Lower leg skin (tissue), 4 donors: Measurements from ENCODE around the gene PPP2R2B. TPM values are rescaled to one million over a fixed set of nuclear protein-coding genes. Genes with fewer than 3 reads are reported as not detected.

ENCODE experiments used
- DNase-seq, 2 donors: peaks; one replicate each; pipeline ENCODE4 v3.0.0-alpha.2; 2019; ENCODE audit warnings: low spot score in 2 of 2
- H3K4me3 ChIP-seq: fragments of 200-600 bp; sonication (generic); 2 replicates; pipeline ENCODE4 v1.5.1; 2017; ENCODE audit warnings: mild to moderate bottlenecking, low read depth; ENCODE audit not compliant: poor library complexity, severe bottlenecking
- POLR2A ChIP-seq, 2 donors: fragments of 450-650 bp; IDR thresholded peaks; one replicate each; pipeline ENCODE4 v1.6.1; 2016 to 2017; ENCODE audit warnings: antibody characterized with exemption in 2 of 2, mild to moderate bottlenecking in 1 of 2, moderate library complexity in 1 of 2
- WGBS, 2 donors: methylation state at CpG; one replicate each; pipeline ENCODE4 v1.1.5; 2018; 5-methylcytosine and 5-hydroxymethylcytosine counted together
- intact Hi-C: fragments of 100-400 bp; cut with DNase I; formaldehyde crosslinking; loops from one replicate; pipeline ENCODE4 v1.15.0; 2023; ENCODE audit warnings: low total_unique reads
- total RNA-seq, 4 donors: library from RNA; depleted of rRNA; stranded (reverse); fragments of >200 nt; gene quantifications; one replicate each; pipeline ENCODE4 v1.1.0, GENCODE V29; 2016
- TF ChIP-seq, protein P1 (sequence below), 3 donors: fragments of 450-650 bp; IDR thresholded peaks; one replicate each; pipeline ENCODE4 v1.5.1; 2016; ENCODE audit warnings: antibody characterized with exemption in 3 of 3, mild to moderate bottlenecking in 3 of 3, moderate library complexity in 2 of 3

Gene PPP2R2B
- total RNA-seq, 4 donors from 2014 or later = 3.7 to 8.4 (median 4.5) TPM

DNA sequence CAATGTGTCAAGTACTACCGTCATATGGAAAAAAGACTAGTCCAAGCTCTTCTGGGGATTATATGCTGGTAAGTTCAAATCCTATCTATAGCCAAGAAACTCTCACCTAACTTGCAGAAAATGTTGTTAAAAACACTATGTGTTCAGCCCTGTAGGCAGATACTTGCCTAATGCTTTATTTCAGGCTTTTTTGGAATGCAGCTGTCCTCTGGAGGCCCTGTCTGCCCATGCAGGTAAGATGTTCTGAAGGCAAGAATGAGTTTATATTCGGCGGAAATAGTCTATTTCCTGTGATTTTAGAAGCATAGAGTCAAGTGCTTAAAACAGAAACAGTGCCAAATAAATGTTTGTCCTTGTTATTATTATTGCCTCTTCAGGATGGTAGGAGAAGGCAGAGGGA lies 34.3 kb upstream of the PPP2R2B start:
- no peak overlapping the region for H3K4me3 ChIP-seq
- WGBS, 2 donors = 87 to 89% methylated on average over 3 of the region's 3 CpGs
- intact Hi-C loops = no loop called here
- no peak for DNase-seq
- no peak for TF ChIP-seq POLR2A (IDR thresholded peaks at IDR 0.05)
- TF ChIP-seq, protein P1, sequence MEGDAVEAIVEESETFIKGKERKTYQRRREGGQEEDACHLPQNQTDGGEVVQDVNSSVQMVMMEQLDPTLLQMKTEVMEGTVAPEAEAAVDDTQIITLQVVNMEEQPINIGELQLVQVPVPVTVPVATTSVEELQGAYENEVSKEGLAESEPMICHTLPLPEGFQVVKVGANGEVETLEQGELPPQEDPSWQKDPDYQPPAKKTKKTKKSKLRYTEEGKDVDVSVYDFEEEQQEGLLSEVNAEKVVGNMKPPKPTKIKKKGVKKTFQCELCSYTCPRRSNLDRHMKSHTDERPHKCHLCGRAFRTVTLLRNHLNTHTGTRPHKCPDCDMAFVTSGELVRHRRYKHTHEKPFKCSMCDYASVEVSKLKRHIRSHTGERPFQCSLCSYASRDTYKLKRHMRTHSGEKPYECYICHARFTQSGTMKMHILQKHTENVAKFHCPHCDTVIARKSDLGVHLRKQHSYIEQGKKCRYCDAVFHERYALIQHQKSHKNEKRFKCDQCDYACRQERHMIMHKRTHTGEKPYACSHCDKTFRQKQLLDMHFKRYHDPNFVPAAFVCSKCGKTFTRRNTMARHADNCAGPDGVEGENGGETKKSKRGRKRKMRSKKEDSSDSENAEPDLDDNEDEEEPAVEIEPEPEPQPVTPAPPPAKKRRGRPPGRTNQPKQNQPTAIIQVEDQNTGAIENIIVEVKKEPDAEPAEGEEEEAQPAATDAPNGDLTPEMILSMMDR (IDR thresholded peaks at IDR 0.05) = no peak

DNA sequence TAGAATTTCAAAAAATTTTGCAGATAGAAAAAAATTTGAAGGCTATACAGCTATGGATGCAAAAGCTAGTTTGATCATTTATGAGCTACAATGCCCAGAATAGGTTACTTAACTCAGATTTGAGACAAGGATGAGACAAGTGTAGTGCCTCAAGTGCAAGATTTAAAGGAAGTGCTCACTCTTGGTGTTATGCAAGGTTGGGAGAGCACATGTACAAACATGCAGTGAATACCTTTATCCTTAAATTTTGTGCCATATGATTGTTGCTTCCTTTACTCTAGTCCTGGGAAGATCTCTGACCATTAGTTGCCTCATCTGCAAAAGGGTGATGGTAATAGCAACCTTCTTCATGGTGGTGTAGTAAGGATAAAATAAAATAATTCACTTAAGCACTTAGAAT lies 31.7 kb upstream of the PPP2R2B start:
- intact Hi-C loops = no loop called here
- H3K4me3 ChIP-seq = no peak overlapping the region
- no peak for DNase-seq
- TF ChIP-seq, protein P1 (IDR thresholded peaks at IDR 0.05) = no peak
- TF ChIP-seq POLR2A (IDR thresholded peaks at IDR 0.05) = no peak

DNA sequence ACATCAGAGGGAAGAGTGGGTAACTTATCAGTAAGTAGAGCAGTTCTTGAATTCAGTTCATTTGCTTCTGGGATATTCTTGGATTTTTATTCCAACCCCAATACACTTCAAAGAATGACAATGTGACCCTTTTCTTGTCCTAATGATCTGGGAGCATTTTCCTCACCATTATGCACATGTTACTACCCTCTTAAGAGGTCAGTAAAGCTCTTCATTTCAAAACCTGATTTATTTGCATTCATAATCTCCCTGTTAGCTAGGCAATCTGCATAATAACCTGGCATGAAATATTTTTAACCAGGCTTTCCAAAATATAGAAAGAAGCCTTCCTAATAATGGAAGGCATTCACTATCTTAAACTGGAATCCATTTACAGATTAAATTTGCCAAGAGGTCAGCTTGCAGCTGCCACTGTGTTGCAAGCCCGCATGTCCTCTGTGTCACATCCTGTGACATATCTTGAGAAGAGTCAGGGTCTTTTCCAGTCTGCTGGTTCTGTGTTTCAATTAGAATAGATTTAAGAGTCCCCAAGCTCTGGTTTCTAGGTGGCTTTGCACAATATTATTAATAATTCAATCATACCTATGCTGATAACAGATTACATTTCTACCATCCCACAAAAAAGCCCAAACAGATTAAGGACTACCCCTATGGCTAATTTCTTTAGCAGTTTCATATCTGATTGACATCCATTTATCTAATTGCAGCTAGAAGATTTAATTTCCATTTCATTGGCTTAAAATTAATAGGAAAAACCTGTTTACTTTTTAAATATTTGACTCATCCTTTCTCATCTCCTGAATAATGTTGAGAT lies 30.9 kb upstream of the PPP2R2B start:
- H3K4me3 ChIP-seq = no peak overlapping the region
- TF ChIP-seq POLR2A (IDR thresholded peaks at IDR 0.05) = no peak
- TF ChIP-seq, protein P1 (IDR thresholded peaks at IDR 0.05) = no peak
- no peak for DNase-seq
- 56 to 70% methylated on average over 1 of the region's 1 CpG for WGBS, 2 donors
- intact Hi-C loops = no loop called here

DNA sequence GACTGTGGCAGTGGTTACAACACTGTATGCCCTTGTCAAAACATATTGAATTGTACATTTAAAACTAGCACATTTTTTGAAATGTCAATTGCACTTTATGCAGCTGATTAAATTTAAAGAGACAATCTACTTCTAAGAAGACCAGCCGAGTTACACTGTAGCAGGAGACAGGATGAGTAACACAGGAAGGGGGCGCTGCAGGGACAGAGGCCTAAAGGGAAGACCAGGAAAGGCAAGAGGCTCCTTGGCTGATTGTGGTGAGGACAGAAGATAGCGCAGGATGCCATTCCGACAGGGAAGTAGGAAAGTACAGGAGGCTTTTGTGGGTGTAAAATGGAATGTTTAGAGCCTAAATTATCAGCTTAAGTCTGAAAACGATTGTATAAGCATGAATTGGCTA lies 28.2 kb upstream of the PPP2R2B start:
- TF ChIP-seq POLR2A (IDR thresholded peaks at IDR 0.05) = no peak
- TF ChIP-seq, protein P1 (IDR thresholded peaks at IDR 0.05) = no peak
- no peak for DNase-seq
- 74 to 79% methylated on average over 5 of the region's 5 CpGs for WGBS, 2 donors
- intact Hi-C loops = no loop called here
- no peak overlapping the region for H3K4me3 ChIP-seq

DNA sequence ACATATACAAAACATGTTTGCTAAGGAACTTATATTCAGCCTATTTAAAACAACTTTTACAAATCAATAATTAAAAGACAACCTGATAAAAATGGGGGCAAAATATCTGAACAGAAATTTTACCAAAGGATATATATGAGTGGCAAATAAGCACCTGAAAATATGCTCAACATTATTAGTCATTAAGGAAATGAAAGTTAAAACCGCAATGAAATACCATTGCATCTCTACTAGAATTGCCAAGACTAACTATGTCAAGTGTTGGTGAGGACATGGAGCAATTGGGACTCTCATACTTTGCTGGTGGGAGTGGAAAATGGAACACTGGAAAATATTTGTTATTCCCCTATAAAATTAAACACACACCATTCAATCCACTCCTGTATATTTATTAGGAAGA lies 26.3 kb upstream of the PPP2R2B start:
- no peak for DNase-seq
- no peak overlapping the region for H3K4me3 ChIP-seq
- WGBS, 2 donors = 88 to 97% methylated on average over 1 of the region's 1 CpG
- intact Hi-C loops = no loop called here
- TF ChIP-seq, protein P1 (IDR thresholded peaks at IDR 0.05) = no peak
- TF ChIP-seq POLR2A (IDR thresholded peaks at IDR 0.05) = no peak

DNA sequence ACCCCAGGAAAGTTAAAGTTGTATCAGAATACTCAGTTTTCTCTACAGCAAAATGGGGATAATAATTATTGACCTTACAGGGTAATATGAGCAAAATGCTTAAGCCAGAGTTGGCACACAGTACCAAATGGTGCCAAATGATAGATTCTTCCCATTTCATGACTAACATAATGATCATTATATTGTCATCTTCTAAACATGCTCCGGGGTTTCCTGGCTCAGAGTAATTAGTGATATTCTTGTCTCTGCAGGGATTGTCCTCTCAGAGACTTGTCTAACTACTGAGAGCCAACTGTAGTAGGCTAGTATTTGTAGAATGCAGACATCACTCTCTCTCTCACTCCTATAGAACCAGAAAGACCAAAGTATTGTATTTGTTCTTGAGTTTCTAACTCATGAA lies 25.2 kb upstream of the PPP2R2B start:
- WGBS, 2 donors = 66 to 67% methylated on average over 1 of the region's 1 CpG
- no peak overlapping the region for H3K4me3 ChIP-seq
- TF ChIP-seq, protein P1 (IDR thresholded peaks at IDR 0.05) = no peak
- no peak for TF ChIP-seq POLR2A (IDR thresholded peaks at IDR 0.05)
- intact Hi-C loops = no loop called here
- DNase-seq = no peak
